Choroid plexus epithelial cell (primary cell): ENCODE measurements around the gene GNG10.

ENCODE experiments used
- DNase-seq: peaks from one replicate; pipeline ENCODE4 v3.0.0-alpha.2; 2010; ENCODE audit warnings: low read depth
- H3K4me3 ChIP-seq: 2 replicates; pipeline ENCODE4 v1.5.1; 2011; ENCODE audit warnings: low read depth, mild to moderate bottlenecking, control low read depth, low read length, moderate library complexity
- CTCF ChIP-seq: conservative IDR thresholded peaks from 2 replicates; pipeline ENCODE4 v1.5.1; 2011; ENCODE audit warnings: low read depth, mild to moderate bottlenecking, control low read depth, inconsistent platforms, low read length, moderate library complexity

The GNG10 gene

GRCh38 chr9:111715471-111715870 lies 54.1 kb downstream of the GNG10 start:
- no peak for DNase-seq
- no peak overlapping the region for H3K4me3 ChIP-seq
- TF ChIP-seq CTCF = no peak

GRCh38 chr9:111719541-111719940 lies 58.1 kb downstream of the GNG10 start:
- no peak for TF ChIP-seq CTCF
- H3K4me3 ChIP-seq = no peak overlapping the region
- DNase-seq = no peak
